Loucy (cell line): ENCODE results near the gene CLCN2.

Experiments used
- EZH2phosphoT487 ChIP-seq: fragments of 200-600 bp; IDR thresholded peaks from 2 replicates; pipeline ENCODE4 v1.6.1; 2018; ENCODE audit warnings: antibody characterized with exemption, mild to moderate bottlenecking, moderate library complexity, borderline replicate concordance
- TF ChIP-seq, protein P1 (sequence below): fragments of 200-600 bp; sonication (generic); conservative IDR thresholded peaks from 2 replicates; pipeline ENCODE4 v1.5.1; 2014; ENCODE audit warnings: mild to moderate bottlenecking, antibody characterized with exemption, low read length

DNA sequence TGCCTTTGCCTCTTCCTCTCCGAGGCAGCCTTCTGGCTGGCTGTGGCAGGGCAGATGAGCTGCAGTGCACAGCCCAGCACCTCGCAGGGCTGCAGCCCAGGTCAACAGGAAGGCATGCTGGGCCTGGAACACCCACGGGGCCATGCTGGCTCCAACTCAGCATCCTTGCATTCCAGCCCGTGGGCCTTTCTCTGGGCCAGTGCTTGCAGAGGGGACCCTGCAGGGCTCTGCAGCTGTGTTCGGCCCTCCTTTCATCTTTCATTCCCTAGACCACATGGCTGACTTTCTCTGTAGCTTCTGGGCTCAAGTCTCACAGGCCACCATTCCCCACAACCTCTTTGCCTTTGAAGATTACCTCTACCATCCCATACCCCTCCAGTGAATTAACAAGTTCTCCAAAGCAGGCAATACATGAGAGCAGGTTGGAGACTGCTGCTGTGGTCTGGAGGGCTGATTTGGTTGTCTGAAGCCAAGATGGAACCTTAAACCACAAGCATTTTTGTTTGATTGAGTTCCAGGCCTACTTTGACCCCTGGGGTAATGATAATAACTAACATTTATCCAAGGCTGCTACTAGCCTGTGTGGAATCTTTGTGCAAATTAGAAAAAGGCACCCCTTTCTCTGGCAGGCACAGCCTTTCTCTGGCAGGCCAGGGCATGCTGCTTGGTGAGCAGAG, 18.1 kb downstream of the CLCN2 start:
- TF ChIP-seq, protein P1, sequence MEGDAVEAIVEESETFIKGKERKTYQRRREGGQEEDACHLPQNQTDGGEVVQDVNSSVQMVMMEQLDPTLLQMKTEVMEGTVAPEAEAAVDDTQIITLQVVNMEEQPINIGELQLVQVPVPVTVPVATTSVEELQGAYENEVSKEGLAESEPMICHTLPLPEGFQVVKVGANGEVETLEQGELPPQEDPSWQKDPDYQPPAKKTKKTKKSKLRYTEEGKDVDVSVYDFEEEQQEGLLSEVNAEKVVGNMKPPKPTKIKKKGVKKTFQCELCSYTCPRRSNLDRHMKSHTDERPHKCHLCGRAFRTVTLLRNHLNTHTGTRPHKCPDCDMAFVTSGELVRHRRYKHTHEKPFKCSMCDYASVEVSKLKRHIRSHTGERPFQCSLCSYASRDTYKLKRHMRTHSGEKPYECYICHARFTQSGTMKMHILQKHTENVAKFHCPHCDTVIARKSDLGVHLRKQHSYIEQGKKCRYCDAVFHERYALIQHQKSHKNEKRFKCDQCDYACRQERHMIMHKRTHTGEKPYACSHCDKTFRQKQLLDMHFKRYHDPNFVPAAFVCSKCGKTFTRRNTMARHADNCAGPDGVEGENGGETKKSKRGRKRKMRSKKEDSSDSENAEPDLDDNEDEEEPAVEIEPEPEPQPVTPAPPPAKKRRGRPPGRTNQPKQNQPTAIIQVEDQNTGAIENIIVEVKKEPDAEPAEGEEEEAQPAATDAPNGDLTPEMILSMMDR = no peak
- no peak for TF ChIP-seq EZH2phosphoT487
